Mesenteric fat pad (tissue), 1 donor: Measurements from ENCODE around the gene BRD4. TPM values are rescaled to one million over a fixed set of nuclear protein-coding genes. Genes with fewer than 3 reads are reported as not detected.

Experiments used
- DNase-seq: peaks from one replicate; pipeline ENCODE4 v3.0.0-alpha.2; 2020; ENCODE audit warnings: low spot score
- total RNA-seq: library from RNA; stranded (reverse); fragmentation: NEBNext Ultra II Directional; extraction: Animal tissue kit (Norgen Biotek cat#: 25700); gene quantifications from one replicate; pipeline ENCODE4 v1.2.1, GENCODE V29; 2021
- donor health status: DM: yes; HTN: yes; CAD: no.

The BRD4 gene
- total RNA-seq, 1 donor from 2014 or later, result 96.3 TPM

DNA sequence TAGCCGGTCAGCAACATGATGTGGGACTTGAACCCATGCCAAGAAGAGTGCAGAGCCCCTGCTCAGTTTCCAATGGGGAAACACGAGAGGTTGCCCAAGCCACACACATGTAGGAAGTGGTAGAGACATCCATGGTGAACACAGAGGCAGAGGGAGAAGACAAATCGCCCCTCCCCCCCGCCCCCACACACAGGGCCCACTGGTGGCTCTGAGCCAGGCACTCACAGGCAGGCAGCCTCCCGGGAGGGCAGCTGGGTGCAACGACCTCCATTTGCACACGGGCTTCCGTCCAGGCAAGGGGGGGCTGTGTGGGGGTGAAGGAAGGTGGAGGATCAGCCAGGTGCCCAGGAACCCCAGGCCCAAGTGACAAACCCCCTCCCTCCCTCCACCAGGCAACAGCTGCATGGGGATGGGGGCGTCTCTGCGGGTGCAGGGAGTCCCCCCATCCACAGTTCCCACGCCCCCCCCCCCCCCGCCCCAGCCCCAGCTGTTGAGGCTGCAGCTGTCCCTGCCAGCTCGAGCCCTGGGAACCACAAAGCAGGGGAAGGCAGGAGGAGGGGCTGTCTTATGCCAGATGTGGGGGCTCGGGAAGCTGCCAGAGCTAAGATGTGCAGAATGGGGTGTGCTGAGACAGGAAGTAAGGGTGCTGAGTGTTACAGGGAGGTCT, 134.9 kb downstream of the BRD4 start:
- DNase-seq, result no peak

DNA sequence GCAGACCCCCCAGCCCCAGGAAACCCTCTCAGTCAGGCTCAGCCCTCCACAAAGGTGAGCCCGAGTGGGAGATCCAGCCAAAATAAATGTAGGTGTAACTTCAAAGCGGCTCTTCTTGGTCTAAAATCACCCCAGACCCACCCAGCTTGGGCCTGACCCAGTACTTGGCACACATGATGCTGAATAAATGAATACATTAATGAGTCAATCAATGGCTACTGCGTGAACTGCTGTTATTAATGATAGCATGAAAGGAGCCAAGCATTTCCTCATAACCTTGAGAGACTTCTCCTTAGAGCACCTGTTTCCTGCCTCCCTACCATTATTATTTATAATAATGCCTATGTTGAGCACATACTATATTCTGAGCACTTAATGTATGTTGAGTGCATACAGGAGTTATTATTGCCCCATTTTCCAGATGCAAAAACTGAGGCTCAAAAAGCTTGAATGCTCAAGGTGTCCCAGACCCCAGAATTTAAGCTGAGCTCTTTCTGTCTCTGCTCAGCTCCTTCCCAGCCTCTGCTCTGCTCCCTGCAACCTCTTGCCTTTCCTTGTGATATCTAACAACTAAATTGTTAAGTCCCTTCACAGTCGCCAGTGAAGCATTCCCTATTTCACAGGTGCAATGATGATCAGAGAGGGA, 135.9 kb downstream of the BRD4 start:
- DNase-seq, result no peak

DNA sequence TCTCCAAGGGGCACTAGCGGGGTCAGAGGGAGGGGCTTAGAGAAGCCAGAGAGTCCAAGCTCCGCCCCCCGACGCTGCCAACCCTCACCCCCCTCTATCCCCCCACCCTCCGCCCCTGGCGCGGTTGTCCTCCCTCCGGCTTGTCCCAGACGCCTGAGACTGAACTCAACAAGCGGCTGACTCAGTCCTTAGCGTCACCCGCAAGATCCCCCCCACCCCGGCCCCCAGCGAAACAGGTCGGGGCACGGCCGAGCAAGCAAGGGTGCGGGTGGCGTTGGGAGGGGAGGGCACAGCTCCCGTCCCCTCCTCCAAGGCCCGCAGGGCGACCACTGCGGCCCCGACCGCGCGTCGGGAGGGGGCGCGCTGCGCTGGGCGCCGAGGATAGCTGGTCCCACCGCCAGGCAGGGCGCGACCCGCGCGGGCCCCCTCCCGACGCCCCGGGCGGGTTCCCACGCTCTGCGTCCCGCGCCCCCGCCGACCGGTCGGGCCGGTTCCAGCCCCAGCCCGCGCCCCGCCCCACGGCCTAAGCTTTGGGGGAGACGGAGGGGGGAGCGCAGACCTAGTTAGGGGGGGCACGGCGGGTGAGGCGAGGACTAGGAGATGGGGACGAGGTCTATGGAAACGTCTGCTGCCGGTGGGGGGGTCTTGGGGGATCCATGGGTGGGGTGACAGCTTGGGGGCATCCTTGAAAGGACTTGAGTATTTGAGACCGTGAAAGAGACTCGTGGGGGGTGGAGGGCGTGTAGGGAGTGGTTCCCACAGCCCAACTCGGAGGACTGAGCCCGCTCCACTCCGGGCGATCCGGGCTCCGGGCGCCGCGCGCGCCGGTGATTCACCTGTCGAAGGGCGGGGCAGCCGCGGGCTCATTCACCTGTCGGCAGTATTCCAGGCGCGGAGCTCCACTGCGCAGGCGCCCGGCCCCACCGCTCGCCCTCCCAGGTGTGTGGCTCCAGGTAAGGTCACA, 136.7 kb downstream of the BRD4 start:
- DNase-seq, result no peak

DNA sequence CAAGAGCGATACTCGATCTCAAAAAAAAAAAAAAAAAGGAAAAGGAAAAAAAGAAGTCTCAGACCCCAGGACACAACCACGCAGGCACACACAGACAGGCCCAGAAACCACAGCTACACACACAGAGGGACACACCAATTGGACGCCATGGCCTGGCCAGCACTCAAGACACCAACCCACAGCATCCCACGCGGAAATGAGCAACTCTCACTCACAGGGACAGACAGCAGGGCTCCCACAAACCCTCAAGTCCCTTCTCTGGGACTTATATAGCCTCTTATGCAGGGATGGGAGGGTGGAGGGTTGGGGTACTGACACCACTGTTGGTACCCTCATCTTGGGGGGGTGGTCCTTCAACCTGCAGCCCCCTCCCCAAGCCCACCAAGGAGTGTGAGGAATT, 137.4 kb downstream of the BRD4 start:
- no peak for DNase-seq

DNA sequence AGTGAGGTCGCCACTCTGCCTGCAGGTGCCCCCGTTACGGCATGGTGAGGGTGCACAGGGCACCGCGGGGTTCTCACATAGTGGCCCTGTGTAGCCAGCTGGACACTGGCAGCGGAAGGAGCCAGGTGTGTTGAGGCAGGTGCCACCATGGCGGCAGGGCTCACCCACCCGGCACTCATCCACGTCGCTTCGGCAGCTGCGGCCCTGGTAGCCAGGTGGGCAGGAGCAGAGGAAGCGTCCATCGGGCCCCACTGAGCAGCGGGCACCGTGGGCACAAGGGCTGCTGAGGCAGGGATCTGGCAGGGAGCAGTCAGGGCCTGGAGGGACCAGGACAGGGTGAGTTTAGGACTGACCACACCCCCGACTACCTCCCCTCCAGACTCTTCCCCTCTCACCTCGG, 140.4 kb downstream of the BRD4 start:
- no peak for DNase-seq

DNA sequence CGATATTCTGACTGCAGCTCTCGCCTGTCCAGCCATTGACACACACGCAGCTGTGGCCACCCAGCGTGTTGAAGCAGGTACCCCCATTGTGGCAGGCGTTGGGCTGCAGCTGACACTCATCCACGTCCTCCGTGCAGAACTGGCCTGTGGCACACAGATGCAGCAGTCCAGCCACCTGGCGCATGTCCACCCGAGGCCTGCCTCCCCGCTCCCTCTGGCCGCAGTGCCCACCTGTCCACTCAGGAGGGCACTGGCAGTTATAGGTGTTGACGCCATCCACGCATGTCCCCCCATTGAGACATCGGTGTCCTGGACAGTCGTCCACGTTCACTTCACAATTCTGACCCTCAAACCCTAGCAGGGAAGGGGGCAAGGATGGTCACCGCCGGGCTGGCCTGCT, 140.8 kb downstream of the BRD4 start:
- no peak for DNase-seq

DNA sequence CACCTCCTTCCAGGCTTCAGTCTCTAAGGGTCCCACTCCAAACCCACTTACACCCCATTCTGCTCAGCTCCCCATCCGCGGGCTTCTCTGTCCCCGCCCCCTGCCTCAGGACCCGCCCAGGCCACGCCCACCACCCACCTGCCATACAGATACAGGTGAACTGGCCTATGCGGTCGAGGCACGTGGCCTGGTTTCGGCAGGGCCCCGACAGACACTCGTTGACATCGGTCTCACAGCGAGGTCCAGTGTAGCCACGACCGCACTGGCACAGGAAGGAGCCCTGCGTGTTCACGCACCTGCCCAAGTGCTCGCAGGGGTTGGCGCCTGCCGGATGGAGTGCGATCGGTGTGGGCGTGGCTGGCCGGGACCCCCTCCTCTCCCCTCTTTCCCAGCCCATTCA, 143.5 kb downstream of the BRD4 start:
- no peak for DNase-seq

DNA sequence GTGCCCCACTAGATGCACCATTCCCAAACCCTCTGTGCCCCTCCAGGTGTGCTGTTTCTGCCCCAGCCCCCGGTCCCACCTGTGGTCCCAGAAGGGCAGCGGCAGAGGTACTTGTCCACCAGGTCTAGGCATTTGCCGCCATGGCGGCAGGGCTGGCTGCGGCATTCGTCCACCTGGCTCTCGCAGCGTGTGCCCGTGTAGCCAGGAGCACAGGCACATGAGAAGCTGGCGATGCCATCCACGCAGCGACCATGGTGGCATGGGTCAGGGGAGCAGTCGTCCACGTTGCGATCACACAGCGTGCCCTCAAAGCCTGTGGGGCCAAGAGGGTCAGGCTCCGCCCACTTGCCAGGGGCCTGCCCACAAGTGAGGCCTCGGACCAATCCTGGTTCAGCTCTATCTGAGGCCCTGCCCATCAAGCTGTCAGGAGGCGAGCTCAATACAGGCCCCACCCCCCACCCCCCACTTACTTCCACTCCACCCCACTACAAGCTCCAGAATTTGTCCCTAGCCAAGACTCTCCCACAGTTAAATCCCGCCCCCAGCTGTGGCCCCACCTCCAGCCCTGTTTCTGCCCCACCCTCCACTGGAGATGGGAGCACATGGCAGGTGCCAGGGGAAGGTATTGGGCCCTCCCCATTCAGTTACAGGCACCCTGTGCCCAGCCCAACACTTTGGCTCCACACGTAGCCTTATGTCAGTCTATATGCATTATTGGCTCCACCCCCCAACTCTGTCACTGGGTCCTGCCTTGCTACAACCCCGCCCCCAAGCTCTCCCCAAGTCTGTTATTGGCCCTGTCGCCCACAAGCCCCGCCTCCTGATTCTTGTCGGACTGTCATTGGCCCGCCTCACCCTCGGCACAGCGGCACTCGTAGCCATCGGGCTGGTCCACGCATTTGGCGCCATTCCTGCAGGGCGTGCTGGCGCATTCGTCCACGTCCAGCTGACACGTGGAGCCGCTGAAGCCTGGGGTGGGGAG, 145.0 kb downstream of the BRD4 start:
- DNase-seq, result no peak

Other genes with a start within 250 kb of the BRD4 start
- 38.6 TPM for gene SYDE1, start 225.1 kb downstream of the BRD4 start, total RNA-seq
- gene NOTCH3, start 131.5 kb downstream of the BRD4 start, total RNA-seq, result 60.3 TPM
- gene EPHX3, start 100.1 kb downstream of the BRD4 start, total RNA-seq, result 0.35 TPM
- 38.3 TPM for gene AKAP8, start 47.2 kb upstream of the BRD4 start, total RNA-seq
- 63.8 TPM for gene AKAP8L, start 86.4 kb upstream of the BRD4 start, total RNA-seq
- gene WIZ, start 117.4 kb upstream of the BRD4 start, total RNA-seq, result 37.6 TPM
- gene RASAL3, start 132.0 kb upstream of the BRD4 start, total RNA-seq, result 4.1 TPM
- not detected for gene PGLYRP2, start 147.0 kb upstream of the BRD4 start, total RNA-seq
- not detected for gene CYP4F22, start 176.0 kb upstream of the BRD4 start, total RNA-seq